ENCODE data around the gene MKRN2OS. TPM values are rescaled to one million over a fixed set of nuclear protein-coding genes. Genes with fewer than 3 reads are reported as not detected.
A peak's percentile ranks its signal among the peaks of the same experiment; 100 is the strongest.

Gene MKRN2OS
- total RNA-seq, 2 experiments from 2014 or later, result not detected

- H2AFZ ChIP-seq (ENCODE audit: low read length), result no peak overlapping the region
- intact Hi-C loops (cut with micrococcal nuclease; ENCODE audit: unreplicated experiment), result loop anchor here (5.0 kb wide), 1 partner anchor 163 kb away; the partner anchor contains the start of gene RAF1
- BruUV-seq (replicated peaks), result no TSS peak
- no peak overlapping the region for H3K4me2 ChIP-seq (ENCODE audit: low read length)
- H3K4me1 ChIP-seq (ENCODE audit: insufficient read depth, low read length, poor library complexity, severe bottlenecking), result no peaks in the 10 kb centered on the region
- DNase-seq (ENCODE audit: low spot score), result no peak
- H3K36me3 ChIP-seq (ENCODE audit: insufficient read depth, low read length), result peaks cover 95% of the 10 kb centered on the region
- no peaks in the 10 kb centered on the region for H4K20me1 ChIP-seq (ENCODE audit: insufficient read depth, low read length)
- no peaks in the 10 kb centered on the region for H3K9me3 ChIP-seq (ENCODE audit: low read length)
- H3K4me3 ChIP-seq (ENCODE audit: low read depth, low read length, poor library complexity, severe bottlenecking), result no peak overlapping the region
- H3K27ac ChIP-seq (ENCODE audit: low read depth, low read length, poor library complexity, severe bottlenecking), result no peak overlapping the region
- ChIA-PET POLR2A (no interaction called here), CTCF (ENCODE audit: unreplicated experiment) (no interaction called here)
- no peak for TF ChIP-seq EZH2phosphoT487 (IDR thresholded peaks at IDR 0.05; ENCODE audit: borderline replicate concordance, low read depth, low read length)
- TF ChIP-seq CTCF (conservative IDR thresholded peaks at IDR 0.05; ENCODE audit: low read length), result no peak
- no peaks in the 10 kb centered on the region for H3K9me2 ChIP-seq (ENCODE audit: insufficient read depth, low read length)
- H3K79me2 ChIP-seq (ENCODE audit: insufficient read depth, low read depth, low read length), result no peaks in the 10 kb centered on the region
These were observed 45.8 kb downstream of the MKRN2OS start for GRCh38 chr3:12499474-12499873.

- CTCF ChIA-PET (ENCODE audit: unreplicated experiment), result no interaction called here
- TF ChIP-seq CTCF (conservative IDR thresholded peaks at IDR 0.05; ENCODE audit: low read length) (no peak), EZH2phosphoT487 (IDR thresholded peaks at IDR 0.05; ENCODE audit: borderline replicate concordance, low read depth, low read length) (no peak)
- no peaks in the 10 kb centered on the region for H4K20me1 ChIP-seq (ENCODE audit: insufficient read depth, low read length)
- no peaks in the 10 kb centered on the region for H3K4me1 ChIP-seq (ENCODE audit: insufficient read depth, low read length, poor library complexity, severe bottlenecking)
- no peak for DNase-seq (ENCODE audit: low spot score)
- no peak overlapping the region for H3K4me3 ChIP-seq (ENCODE audit: low read depth, low read length, poor library complexity, severe bottlenecking)
- H3K79me2 ChIP-seq (ENCODE audit: insufficient read depth, low read depth, low read length), result no peaks in the 10 kb centered on the region
- H3K9me3 ChIP-seq (ENCODE audit: low read length), result no peaks in the 10 kb centered on the region
- no peaks in the 10 kb centered on the region for H3K9me2 ChIP-seq (ENCODE audit: insufficient read depth, low read length)
- H2AFZ ChIP-seq (ENCODE audit: low read length), result no peak overlapping the region
- no TSS peak for BruUV-seq (replicated peaks)
- POLR2A ChIA-PET, result interaction anchor here (0.5 to 0.6 kb wide), 3 partner anchors 24 to 360 kb away, joined by 3 to 7 read pairs (median 3); no protein-coding TSS in a partner anchor
- intact Hi-C loops (cut with micrococcal nuclease; ENCODE audit: unreplicated experiment), result loop anchor here (5.0 kb wide), 1 partner anchor 166 kb away; the partner anchor contains the start of gene RAF1
- peaks cover 95% of the 10 kb centered on the region for H3K36me3 ChIP-seq (ENCODE audit: insufficient read depth, low read length)
- H3K27ac ChIP-seq (ENCODE audit: low read depth, low read length, poor library complexity, severe bottlenecking), result no peak overlapping the region
- no peak overlapping the region for H3K4me2 ChIP-seq (ENCODE audit: low read length)
These were observed 48.9 kb downstream of the MKRN2OS start for GRCh38 chr3:12496453-12496761.

- peaks cover 95% of the 10 kb centered on the region for H3K36me3 ChIP-seq (ENCODE audit: insufficient read depth, low read length)
- no peaks in the 10 kb centered on the region for H3K9me2 ChIP-seq (ENCODE audit: insufficient read depth, low read length)
- H3K27ac ChIP-seq (ENCODE audit: low read depth, low read length, poor library complexity, severe bottlenecking), result no peak overlapping the region
- H4K20me1 ChIP-seq (ENCODE audit: insufficient read depth, low read length), result no peaks in the 10 kb centered on the region
- no peaks in the 10 kb centered on the region for H3K4me1 ChIP-seq (ENCODE audit: insufficient read depth, low read length, poor library complexity, severe bottlenecking)
- H3K4me2 ChIP-seq (ENCODE audit: low read length), result no peak overlapping the region
- no peak for DNase-seq (ENCODE audit: low spot score)
- H3K79me2 ChIP-seq (ENCODE audit: insufficient read depth, low read depth, low read length), result no peaks in the 10 kb centered on the region
- no peak overlapping the region for H3K4me3 ChIP-seq (ENCODE audit: low read depth, low read length, poor library complexity, severe bottlenecking)
- no TSS peak for BruUV-seq (replicated peaks)
- ChIA-PET CTCF (ENCODE audit: unreplicated experiment) (no interaction called here), POLR2A (interaction anchor here (0.5 to 0.6 kb wide), 3 partner anchors 24 to 359 kb away, joined by 3 to 7 read pairs (median 3); no protein-coding TSS in a partner anchor)
- TF ChIP-seq EZH2phosphoT487 (IDR thresholded peaks at IDR 0.05; ENCODE audit: borderline replicate concordance, low read depth, low read length) (no peak), CTCF (conservative IDR thresholded peaks at IDR 0.05; ENCODE audit: low read length) (peak; percentile 65)
- intact Hi-C loops (cut with micrococcal nuclease; ENCODE audit: unreplicated experiment), result loop anchor here (5.0 kb wide), 1 partner anchor 166 kb away; the partner anchor contains the start of gene RAF1
- no peaks in the 10 kb centered on the region for H3K9me3 ChIP-seq (ENCODE audit: low read length)
- H2AFZ ChIP-seq (ENCODE audit: low read length), result no peak overlapping the region
These were observed 49.4 kb downstream of the MKRN2OS start for GRCh38 chr3:12495749-12496452.

All from OCI-LY7 (cell line).